ENCODE measurements around the gene KRTDAP. TPM values are rescaled to one million over a fixed set of nuclear protein-coding genes. Genes with fewer than 3 reads are reported as not detected.
A peak's percentile ranks its signal among the peaks of the same experiment; 100 is the strongest.

KRTDAP gene
- total RNA-seq, 1 experiment from 2014 or later = not detected

DNA sequence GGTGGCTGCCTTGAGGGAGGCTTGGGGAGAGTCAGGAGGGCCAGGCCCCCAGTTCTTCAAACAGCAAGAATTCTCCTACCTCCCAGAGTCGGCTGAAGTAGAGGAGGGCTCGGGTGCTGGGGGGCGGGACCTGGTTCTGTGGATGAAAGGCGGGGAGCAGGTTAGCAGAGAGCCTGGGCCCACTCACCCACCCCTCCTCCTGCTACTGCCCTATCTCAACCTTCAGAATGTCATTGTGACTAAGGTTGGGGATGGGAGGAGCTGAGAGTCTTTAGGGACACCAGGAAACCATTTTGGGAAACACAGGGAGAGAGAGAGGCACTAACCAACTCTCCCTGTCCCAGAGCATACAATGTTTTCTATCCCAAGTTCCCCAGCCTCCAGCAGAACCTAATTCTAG is 12.5 kb upstream of the KRTDAP start:
- no peak overlapping the region for H3K27ac ChIP-seq
- no peaks in the 10 kb centered on the region for H3K9me3 ChIP-seq (replicated peaks)
- H3K4me1 ChIP-seq = no peaks in the 10 kb centered on the region
- no peak overlapping the region for H3K4me3 ChIP-seq
- no peaks in the 10 kb centered on the region for H3K36me3 ChIP-seq
- DNase-seq = no peak
- H3K27me3 ChIP-seq = peaks cover 62% of the 10 kb centered on the region

DNA sequence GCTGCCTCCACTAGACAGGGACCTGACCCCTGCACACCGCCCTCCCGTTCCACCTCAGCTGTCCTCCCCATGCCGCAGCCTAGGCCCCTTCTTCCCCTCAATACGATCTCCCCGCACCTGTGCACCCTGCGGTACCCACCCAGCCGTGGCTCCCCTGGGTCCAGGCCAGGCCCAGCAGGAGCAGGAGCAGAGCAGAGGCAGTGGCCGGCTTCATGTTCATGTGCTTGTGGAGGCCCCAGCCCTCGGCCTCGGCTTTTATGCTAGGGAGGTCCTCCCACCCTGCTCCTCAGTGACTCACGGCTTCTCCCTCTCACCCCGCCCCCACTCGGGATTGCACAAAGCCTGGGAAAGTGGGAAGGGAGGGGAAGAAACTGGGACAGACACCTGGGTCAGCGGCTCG is 11.4 kb upstream of the KRTDAP start:
- DNase-seq = no peak
- Histone ChIP-seq H3K27ac (no peak overlapping the region), H3K9me3 (replicated peaks) (no peaks in the 10 kb centered on the region), H3K36me3 (no peaks in the 10 kb centered on the region), H3K4me1 (no peaks in the 10 kb centered on the region), H3K4me3 (no peak overlapping the region), H3K27me3 (peaks cover 57% of the 10 kb centered on the region)

DNA sequence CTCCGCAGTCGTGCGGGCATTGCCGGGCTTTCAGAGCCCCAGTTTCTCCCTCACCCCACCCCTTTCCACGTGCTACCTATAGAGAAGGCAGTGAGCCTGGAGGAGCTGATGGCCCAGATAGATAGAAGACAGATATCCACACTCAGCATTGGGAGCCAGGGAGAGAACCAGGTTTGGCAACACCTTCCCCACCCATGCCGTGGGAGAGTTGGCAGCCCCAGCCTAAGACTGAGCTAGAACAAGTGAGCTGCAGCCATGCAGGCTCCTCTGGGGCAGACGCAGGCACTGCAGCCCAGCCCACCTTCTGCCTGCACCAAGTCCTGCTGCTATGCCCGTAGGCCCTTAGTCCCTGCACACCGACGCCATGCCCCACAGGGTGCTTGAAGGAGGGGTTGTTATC is 10.3 kb upstream of the KRTDAP start:
- Histone ChIP-seq H3K27me3 (peaks cover 57% of the 10 kb centered on the region), H3K4me1 (no peaks in the 10 kb centered on the region), H3K4me3 (no peak overlapping the region), H3K9me3 (replicated peaks) (no peaks in the 10 kb centered on the region), H3K36me3 (no peaks in the 10 kb centered on the region), H3K27ac (no peak overlapping the region)
- DNase-seq = no peak

DNA sequence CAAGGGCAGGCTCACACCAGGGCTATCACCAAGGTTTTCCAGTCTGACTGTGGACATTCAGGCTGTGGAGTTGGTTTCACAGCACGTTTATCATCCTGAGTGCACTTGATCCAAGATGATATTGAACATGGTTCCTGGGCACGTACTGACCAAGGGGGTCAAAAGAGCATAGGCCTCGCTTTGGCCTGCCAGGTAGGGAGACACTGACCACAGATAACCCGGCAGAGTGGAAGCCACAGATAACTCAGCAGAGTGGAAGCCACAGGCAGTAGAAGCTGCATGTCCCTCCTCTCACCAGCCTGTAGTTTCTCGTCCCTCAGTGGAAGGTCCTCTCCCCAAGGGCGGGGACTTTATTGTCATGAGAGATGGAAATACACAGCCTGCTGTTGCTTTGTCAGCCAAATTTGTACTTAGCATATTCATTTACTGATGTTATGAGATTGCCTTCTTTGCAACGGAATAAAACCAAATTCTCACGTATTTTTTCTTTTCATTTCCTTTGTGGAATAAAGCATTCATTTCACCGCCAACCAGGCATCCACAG is 8.8 kb upstream of the KRTDAP start:
- no peaks in the 10 kb centered on the region for H3K9me3 ChIP-seq (replicated peaks)
- H3K4me1 ChIP-seq = no peaks in the 10 kb centered on the region
- H3K27me3 ChIP-seq = peaks cover 55% of the 10 kb centered on the region
- H3K27ac ChIP-seq = no peak overlapping the region
- H3K4me3 ChIP-seq = no peak overlapping the region
- no peak for DNase-seq
- no peaks in the 10 kb centered on the region for H3K36me3 ChIP-seq

DNA sequence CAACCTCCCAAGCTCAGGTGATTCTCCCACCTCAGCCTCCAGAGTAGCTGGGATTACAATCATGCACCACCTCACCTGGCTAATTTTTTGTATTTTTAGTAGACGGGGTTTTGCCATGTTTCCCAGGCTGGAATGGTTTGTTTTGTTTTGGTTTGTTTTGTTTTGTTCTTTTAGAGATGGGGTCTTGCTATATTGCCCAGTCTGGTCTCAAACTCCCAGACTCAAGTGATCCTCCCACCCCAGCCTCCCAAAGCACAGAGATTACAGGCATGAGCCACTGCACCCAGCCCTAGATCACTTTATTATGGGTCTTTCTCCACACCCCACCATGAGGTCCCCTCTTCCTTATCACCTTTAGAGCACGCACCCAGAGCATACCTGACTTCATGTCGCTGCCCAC is 8.0 kb upstream of the KRTDAP start:
- H3K4me3 ChIP-seq = no peak overlapping the region
- DNase-seq = no peak

DNA sequence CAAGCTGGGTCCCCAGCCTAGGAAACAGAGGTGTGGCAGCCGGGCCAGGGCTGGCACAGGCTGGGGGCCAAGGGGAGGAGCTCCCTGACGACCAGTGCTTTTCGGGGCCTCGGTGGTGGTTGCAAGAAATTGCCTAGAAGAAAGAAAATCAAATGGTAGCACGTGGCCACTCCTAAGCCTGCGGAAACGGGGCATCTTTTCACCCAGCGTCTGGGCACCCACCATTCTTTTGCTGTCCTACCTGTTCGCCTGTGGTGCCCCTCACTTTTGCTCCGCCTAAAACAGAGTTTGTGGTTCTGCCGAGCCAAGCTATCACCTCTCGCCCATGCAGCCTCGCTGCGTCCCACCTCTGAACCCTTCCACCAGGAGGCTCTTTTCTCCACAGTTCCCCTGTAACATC is 7.1 kb upstream of the KRTDAP start:
- Histone ChIP-seq H3K4me3 (no peak overlapping the region), H3K4me1 (no peaks in the 10 kb centered on the region), H3K9me3 (replicated peaks) (no peaks in the 10 kb centered on the region), H3K27ac (no peak overlapping the region), H3K27me3 (peaks cover 53% of the 10 kb centered on the region), H3K36me3 (no peaks in the 10 kb centered on the region)
- DNase-seq = no peak

More for the DNA sequence above, 8.0 kb upstream of the KRTDAP start:
- H3K4me1 ChIP-seq = no peaks in the 10 kb centered on the region
- no peak overlapping the region for H3K27ac ChIP-seq
- H3K36me3 ChIP-seq = no peaks in the 10 kb centered on the region
- no peaks in the 10 kb centered on the region for H3K9me3 ChIP-seq (replicated peaks)
- peaks cover 54% of the 10 kb centered on the region for H3K27me3 ChIP-seq

DNA sequence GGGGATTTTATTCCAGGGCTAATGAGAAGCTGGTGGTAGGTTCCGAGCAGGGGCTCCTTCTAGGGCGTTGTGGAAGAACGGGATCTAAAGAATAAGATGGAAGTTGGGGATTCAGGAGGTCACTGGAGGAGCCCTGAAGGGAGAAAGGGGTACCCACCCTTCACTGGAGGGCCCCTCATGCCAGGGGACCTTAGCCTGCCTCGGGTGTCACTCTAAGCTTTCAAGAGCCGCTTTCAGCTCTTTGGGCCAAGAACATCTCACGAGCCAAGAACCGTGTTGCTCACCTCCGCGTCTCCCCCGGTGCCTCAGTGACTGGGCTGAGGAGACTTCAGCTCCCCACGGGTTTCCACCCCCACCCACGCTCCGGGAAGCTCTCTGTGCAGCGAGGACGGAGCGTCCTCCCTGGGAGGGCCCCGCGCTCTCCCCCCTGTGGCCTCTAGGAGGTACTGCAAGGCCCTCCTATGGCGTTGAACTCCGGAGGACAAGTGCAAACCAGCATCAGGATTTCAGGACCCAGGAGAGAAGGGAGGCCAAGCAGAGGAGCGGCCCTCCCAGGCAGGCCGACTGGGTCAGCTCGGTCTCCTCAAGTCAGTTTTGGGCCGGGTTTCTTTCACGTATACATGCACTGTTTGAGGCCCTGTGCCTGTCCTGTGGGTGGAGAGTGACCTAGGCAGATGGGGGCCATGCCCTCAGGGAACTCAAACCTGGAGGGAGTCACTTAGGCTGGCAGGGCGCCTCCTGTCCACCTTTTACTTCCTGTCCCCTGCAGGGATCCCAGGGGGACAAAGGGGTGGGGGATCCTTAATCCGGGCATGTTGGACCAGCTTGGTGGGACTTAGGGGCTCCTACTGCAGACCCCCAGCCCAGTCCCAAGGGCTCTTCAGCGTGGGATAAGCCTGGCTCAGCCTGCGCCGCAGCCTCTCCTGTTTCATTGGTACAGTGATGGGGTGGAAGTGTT is 5.1 kb upstream of the KRTDAP start:
- H3K27ac ChIP-seq = no peak overlapping the region
- no peak overlapping the region for H3K4me3 ChIP-seq
- peaks cover 39% of the 10 kb centered on the region for H3K27me3 ChIP-seq
- peak; percentile 52 to 74 for DNase-seq
- H3K36me3 ChIP-seq = no peaks in the 10 kb centered on the region
- H3K9me3 ChIP-seq (replicated peaks) = no peaks in the 10 kb centered on the region
- no peaks in the 10 kb centered on the region for H3K4me1 ChIP-seq

DNA sequence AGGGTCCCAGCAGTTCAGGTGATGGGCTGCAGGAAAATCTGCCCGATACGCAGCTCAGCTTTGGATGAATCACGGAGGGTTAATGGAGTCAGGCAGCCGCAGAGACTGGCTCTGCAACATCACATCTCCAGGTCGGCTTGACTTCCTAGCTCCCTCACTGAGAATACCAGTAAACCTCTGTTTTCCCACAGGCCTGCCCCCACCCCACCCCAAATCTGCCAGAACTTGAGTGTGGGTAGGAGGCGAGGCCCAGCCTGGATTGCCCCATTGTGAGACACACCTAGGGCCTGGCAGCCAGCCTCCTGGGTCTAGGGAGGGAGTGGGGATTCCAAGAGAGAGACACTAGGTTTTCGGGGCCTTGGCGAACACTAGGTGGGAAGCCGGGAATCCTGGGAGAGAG is 3.7 kb upstream of the KRTDAP start:
- Histone ChIP-seq H3K27ac (no peak overlapping the region), H3K9me3 (replicated peaks) (no peaks in the 10 kb centered on the region), H3K27me3 (peaks cover 26% of the 10 kb centered on the region; the same call in 1 of the 2 replicates), H3K4me1 (no peaks in the 10 kb centered on the region), H3K4me3 (no peak overlapping the region), H3K36me3 (no peaks in the 10 kb centered on the region)
- no peak for DNase-seq

DNA sequence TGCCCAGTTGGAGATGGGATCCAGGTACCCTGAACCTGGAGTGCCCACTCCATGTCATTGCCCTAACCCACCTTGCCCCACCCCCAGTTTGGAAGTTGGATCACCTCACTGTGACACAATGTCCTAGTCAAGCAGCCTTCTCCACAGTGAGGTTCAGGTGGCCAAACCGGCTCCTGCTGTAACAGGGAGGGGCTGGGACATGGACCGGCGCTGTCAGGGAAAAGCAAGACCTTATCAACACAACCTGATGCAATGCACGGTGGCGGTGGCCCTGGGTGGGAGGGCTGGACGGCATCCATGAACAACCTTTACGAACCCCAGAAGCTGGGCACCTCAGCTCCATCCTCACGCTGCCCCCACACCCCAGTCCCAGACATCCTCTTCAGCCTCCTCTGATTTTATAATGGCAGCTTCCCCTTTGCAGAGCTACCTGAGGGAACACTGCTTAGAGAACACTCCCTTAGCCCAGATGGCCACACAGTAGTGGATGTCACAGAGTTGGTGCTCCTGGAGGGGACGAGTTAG is 1.6 kb upstream of the KRTDAP start:
- Histone ChIP-seq H3K4me1 (no peaks in the 10 kb centered on the region), H3K36me3 (no peaks in the 10 kb centered on the region), H3K27me3 (peaks cover 20% of the 10 kb centered on the region; the same call in 1 of the 2 replicates), H3K9me3 (replicated peaks) (no peaks in the 10 kb centered on the region), H3K27ac (no peak overlapping the region), H3K4me3 (no peak overlapping the region)
- DNase-seq = no peak

DNA sequence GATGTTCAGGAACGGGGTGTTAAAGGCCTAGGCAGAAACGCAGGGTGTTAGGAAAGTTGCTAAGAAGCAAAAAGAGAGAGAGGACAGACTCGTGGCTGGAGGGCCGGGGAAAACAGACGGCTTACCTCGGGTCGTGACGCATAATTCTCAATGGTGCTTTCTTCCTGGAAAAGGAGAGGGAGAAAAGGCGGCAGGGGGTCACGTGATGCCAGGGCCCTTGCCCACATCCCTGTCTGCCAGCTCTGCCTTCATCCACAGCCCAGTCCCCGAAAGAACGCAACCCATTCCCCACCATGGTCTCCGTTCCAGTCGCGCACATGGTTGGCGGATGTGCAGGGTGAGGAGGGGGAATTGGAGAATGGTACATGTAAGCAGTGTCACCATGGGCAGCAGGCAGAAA is 1.6 kb downstream of the KRTDAP start:
- Histone ChIP-seq H3K9me3 (replicated peaks) (no peaks in the 10 kb centered on the region), H3K27ac (no peak overlapping the region), H3K27me3 (peaks cover 14% of the 10 kb centered on the region), H3K36me3 (no peaks in the 10 kb centered on the region), H3K4me1 (no peaks in the 10 kb centered on the region), H3K4me3 (no peak overlapping the region)
- DNase-seq = no peak

DNA sequence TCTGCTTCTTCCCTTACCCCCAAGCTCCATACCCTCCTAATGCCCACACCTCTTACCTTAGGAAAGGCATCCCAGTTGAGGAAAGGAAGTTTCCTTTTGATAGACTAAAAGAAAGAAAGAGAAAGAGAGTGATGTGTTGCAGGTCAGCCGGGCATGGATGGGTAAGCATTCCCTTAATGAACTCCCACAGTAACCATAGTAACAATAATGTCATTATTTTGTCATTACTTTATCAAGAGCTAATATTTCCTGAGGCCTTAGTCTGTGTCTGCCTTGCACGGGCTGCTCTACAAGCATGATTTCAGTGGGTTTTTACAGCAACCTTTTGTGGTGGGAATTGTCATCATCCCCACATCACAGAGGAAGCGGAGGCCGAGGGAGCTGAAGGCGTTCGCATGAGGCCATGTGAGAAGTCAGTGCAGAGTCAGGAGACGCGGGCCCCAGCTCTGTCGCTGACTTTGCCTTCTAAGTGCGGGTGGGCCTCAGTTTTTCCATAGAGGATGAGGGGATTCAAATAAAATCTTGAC is 2.5 kb downstream of the KRTDAP start:
- no peaks in the 10 kb centered on the region for H3K4me1 ChIP-seq
- H3K36me3 ChIP-seq = no peaks in the 10 kb centered on the region
- no peak overlapping the region for H3K4me3 ChIP-seq
- no peak for DNase-seq
- H3K27ac ChIP-seq = no peak overlapping the region
- H3K9me3 ChIP-seq (replicated peaks) = no peaks in the 10 kb centered on the region
- H3K27me3 ChIP-seq = peaks cover 5% of the 10 kb centered on the region

DNA sequence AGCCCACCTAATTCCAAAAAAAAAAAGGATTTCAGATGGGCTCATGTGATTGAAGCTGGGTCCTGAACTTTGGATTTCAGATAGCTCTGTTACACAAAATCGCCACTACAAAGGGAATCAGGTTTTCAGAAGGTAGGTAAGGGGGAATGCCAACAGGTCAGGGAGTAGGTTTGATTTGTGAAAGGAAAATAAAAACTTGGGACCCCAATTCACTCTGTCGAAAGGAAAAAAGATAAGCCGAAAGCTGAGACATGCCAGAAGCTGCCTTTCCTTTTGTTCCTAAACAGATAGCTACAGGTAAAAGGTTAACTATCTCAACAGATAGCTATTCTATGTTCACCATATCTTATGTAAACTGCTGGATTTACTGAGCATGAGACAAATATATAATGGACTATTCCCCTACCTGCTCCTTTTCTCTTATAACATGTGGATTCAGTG is 4.0 kb downstream of the KRTDAP start:
- H3K36me3 ChIP-seq = no peaks in the 10 kb centered on the region
- H3K27ac ChIP-seq = no peak overlapping the region
- H3K27me3 ChIP-seq = peaks cover under 1% of the 10 kb centered on the region
- H3K4me1 ChIP-seq = no peaks in the 10 kb centered on the region
- no peaks in the 10 kb centered on the region for H3K9me3 ChIP-seq (replicated peaks)
- H3K4me3 ChIP-seq = no peak overlapping the region
- no peak for DNase-seq

DNA sequence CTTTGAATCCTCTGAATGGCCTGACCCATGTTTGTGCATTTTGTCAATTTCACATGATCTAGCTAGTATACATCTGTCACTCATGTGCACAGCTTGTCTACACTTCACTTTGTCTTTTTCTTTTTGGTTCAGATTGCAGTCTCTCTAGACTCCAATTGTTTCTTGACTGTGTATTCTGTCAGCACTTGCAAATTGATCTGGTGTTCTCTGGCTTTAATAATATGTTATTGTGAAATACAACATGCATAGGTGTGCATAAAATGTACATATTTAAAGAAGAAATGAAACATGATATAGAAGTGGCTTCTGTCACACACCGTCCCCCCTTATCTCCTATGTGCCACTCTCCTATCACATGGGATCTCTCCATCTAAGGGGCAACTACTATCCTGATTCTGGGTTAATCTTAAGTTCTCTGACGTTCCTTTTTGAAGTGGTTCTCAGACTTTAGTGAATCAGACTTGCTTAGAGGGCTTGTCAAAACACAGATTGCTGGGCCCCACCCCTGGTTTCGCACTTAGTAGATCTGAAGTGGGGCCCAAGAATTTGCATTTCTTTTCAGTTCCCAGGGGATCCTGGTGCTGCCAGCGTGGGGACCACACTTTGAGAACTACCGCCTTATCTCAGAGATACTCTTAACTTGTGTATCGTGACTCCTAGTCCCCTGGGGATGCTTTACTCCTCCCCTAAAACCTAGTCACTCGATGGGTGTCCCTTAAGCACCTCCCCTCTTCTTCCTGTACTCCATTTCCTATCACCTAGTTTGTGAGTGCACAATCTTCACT is 5.8 kb downstream of the KRTDAP start:
- Histone ChIP-seq H3K27me3 (no peaks in the 10 kb centered on the region; the same call in none of the 2 replicates), H3K4me1 (no peaks in the 10 kb centered on the region), H3K9me3 (replicated peaks) (no peaks in the 10 kb centered on the region), H3K4me3 (no peak overlapping the region), H3K36me3 (no peaks in the 10 kb centered on the region), H3K27ac (no peak overlapping the region)
- no peak for DNase-seq

DNA sequence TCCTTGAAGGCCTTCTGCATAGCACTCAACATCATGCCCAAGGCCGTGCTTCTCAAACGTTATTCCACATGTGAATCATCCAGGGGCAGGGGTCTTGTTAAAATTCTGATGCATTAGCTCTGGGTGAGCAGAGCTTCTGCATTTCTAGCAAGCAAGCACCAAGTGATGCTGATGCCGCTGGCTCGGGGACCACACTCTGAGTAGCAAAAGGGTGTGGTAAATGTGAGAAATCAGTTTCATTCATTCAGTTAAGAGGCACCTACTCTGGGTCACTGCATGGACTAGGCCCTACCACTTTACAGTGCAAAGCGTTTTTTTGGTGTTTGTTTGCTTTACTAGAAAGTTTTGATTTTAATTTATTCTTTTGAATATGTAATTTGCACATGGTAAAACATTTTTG is 7.2 kb downstream of the KRTDAP start:
- Histone ChIP-seq H3K36me3 (no peaks in the 10 kb centered on the region), H3K27ac (no peak overlapping the region), H3K4me1 (no peaks in the 10 kb centered on the region), H3K27me3 (peaks cover 4% of the 10 kb centered on the region), H3K9me3 (replicated peaks) (no peaks in the 10 kb centered on the region), H3K4me3 (no peak overlapping the region)
- DNase-seq = no peak
